ENCODE measurements around the gene CREB3.

DNA sequence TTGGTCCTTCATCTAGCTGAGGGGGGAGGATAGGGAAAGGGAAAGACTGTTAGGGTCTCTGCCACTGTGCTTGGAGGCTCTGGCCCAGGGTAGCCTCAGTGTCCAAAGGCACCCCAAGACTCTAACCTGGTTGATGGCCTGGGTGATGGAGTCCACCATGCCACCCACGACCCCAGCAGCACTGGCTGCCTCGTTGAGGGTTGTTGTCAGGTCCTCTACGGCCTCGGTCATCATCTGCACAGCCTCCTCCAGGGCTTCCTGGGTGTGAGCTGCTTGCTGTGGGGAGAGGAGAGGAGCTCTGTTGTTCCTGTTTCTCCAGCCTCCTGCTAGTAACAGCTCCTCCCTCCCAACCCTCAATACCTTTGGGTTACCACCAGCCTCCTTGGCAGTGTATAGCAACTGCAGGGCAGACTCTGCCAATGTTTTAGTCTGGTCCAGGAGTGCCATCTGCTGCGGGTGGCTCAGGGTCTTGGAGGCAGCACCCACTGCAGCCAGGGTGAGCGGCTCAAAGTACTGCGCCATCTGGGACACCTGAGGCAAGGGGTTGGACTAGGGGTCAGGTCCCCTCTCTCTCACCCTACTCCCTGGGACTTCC, 26.5 kb upstream of the CREB3 start:
- TF ChIP-seq, protein P1, sequence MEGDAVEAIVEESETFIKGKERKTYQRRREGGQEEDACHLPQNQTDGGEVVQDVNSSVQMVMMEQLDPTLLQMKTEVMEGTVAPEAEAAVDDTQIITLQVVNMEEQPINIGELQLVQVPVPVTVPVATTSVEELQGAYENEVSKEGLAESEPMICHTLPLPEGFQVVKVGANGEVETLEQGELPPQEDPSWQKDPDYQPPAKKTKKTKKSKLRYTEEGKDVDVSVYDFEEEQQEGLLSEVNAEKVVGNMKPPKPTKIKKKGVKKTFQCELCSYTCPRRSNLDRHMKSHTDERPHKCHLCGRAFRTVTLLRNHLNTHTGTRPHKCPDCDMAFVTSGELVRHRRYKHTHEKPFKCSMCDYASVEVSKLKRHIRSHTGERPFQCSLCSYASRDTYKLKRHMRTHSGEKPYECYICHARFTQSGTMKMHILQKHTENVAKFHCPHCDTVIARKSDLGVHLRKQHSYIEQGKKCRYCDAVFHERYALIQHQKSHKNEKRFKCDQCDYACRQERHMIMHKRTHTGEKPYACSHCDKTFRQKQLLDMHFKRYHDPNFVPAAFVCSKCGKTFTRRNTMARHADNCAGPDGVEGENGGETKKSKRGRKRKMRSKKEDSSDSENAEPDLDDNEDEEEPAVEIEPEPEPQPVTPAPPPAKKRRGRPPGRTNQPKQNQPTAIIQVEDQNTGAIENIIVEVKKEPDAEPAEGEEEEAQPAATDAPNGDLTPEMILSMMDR (IDR thresholded peaks at IDR 0.05) = no peak
- no peak for TF ChIP-seq POLR2A (IDR thresholded peaks at IDR 0.05)
